Mucosa of descending colon (tissue), 3 donors: ENCODE measurements around the gene LTO1. TPM values are rescaled to one million over a fixed set of nuclear protein-coding genes. Genes with fewer than 3 reads are reported as not detected.

ENCODE experiments used
- ATAC-seq: fragments of 200-7000 bp; cut with Tn5 transposase; one replicate; pipeline ENCODE4 v1.9.1; 2020; ENCODE audit warnings: mild to moderate bottlenecking, moderate library complexity
- DNase-seq, 3 donors: peaks; one replicate each; pipeline ENCODE4 v3.0.0-alpha.2; 2020
- H3K36me3 ChIP-seq: fragments of 200-600 bp; one replicate; pipeline ENCODE4 v1.8.0; 2021; ENCODE audit warnings: low read depth, mild to moderate bottlenecking
- H3K4me1 ChIP-seq: fragments of 200-600 bp; one replicate; pipeline ENCODE4 v1.8.0; 2021; ENCODE audit warnings: low read depth, mild to moderate bottlenecking
- H3K4me3 ChIP-seq: fragments of 200-600 bp; one replicate; pipeline ENCODE4 v1.8.0; 2021; ENCODE audit warnings: mild to moderate bottlenecking
- H3K9me3 ChIP-seq: fragments of 200-600 bp; one replicate; pipeline ENCODE4 v1.8.0; 2021; ENCODE audit warnings: mild to moderate bottlenecking
- intact Hi-C, 2 donors: fragments of 100-400 bp; cut with DNase I in 1 of 2; cut with micrococcal nuclease in 1 of 2; formaldehyde crosslinking; loops; one replicate each; pipeline versions ENCODE4 v1.11.0 to v1.11.1; 2022; cut with DNase I, micrococcal nuclease
- total RNA-seq, 3 donors: library from RNA; stranded (reverse); fragmentation: NEBNext Ultra II Directional in 2 of 3; extraction: Animal tissue kit (Norgen Biotek cat#: 25700) in 2 of 3; gene quantifications; one replicate each; pipeline versions ENCODE4 v1.2.1 to v1.2.4, GENCODE V29; 2021 to 2023
- TF ChIP-seq, protein P1 (sequence below): fragments of 200-600 bp; IDR thresholded peaks from one replicate; pipeline ENCODE4 v1.8.0; 2022; ENCODE audit warnings: antibody characterized with exemption, mild to moderate bottlenecking
- donor health status: DM: no; HTN: no; CAD: no; lungs with moderate emphysema.
- donor health status: DM: no; HTN: no; CAD: no.
- donor health status: DM: no; HTN: yes; CAD: no.

The LTO1 gene
- total RNA-seq, 3 donors from 2014 or later = 21.8 to 30.5 (median 22.4) TPM

DNA sequence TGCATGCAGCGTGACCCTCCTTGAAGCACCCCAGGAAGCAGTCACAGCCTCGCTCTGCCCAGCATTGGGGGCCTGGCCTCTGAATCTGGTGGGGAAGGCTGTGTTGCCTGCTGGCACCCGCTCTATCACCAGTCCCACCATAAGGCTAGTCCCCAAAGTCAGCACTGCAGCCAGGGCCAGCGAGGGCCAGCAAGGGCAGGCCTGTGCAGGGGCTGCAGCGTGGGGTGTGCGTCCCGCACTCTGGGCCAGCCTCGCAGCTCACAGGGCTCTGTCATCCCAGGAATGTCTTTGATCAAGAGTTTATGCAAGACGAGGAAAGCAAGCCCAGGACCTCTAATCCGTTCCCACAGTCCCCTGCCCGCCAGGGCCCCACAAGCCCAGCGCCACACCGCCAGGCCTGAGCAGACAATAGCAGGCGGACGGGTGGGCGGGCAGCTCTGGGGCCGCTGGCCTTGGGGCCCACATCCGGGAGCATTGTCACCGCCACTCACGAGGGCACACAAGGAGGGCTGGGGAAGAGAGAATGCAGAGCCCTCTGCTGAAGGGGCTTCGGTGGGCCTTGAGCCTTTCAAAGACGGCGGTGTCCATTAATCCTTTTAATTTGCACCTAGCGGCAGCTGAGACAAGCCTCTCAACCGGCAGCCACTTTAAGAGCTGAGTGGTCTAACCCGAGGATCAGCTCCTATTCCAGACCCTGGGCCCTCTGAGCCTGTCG lies 17.1 kb downstream of the LTO1 start:
- intact Hi-C loops = no loop called here
- no peak overlapping the region for H3K4me3 ChIP-seq
- DNase-seq = peak in 2 of 3 donors; percentile 18 to 35
- H3K36me3 ChIP-seq = no peaks in the 10 kb centered on the region
- ATAC-seq = no peak
- H3K9me3 ChIP-seq = no peaks in the 10 kb centered on the region
- TF ChIP-seq, protein P1, sequence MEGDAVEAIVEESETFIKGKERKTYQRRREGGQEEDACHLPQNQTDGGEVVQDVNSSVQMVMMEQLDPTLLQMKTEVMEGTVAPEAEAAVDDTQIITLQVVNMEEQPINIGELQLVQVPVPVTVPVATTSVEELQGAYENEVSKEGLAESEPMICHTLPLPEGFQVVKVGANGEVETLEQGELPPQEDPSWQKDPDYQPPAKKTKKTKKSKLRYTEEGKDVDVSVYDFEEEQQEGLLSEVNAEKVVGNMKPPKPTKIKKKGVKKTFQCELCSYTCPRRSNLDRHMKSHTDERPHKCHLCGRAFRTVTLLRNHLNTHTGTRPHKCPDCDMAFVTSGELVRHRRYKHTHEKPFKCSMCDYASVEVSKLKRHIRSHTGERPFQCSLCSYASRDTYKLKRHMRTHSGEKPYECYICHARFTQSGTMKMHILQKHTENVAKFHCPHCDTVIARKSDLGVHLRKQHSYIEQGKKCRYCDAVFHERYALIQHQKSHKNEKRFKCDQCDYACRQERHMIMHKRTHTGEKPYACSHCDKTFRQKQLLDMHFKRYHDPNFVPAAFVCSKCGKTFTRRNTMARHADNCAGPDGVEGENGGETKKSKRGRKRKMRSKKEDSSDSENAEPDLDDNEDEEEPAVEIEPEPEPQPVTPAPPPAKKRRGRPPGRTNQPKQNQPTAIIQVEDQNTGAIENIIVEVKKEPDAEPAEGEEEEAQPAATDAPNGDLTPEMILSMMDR = no peak
- no peaks in the 10 kb centered on the region for H3K4me1 ChIP-seq

DNA sequence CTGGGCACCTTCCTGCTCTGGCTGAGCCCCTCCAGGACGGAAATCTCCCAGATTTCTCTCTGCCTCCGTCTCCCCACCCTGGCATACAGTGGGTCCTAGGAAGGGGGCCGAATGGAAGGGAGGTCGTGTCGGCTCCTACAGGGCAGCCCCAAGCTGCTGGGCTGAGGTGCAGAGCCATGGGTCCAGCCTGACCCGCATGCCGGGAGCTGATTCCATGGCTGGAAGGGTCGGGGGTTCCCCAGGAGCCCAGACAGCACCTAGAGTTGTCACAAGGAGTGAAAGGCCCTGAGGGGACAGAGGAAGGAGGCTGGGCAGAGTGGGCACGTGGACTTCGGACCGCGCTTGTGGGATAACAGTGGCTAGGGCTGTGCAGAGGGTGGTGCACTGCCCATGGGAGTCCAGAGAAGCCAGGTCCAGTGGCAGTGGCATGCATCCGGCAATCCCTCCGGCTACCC lies 17.7 kb downstream of the LTO1 start:
- intact Hi-C loops = no loop called here

DNA sequence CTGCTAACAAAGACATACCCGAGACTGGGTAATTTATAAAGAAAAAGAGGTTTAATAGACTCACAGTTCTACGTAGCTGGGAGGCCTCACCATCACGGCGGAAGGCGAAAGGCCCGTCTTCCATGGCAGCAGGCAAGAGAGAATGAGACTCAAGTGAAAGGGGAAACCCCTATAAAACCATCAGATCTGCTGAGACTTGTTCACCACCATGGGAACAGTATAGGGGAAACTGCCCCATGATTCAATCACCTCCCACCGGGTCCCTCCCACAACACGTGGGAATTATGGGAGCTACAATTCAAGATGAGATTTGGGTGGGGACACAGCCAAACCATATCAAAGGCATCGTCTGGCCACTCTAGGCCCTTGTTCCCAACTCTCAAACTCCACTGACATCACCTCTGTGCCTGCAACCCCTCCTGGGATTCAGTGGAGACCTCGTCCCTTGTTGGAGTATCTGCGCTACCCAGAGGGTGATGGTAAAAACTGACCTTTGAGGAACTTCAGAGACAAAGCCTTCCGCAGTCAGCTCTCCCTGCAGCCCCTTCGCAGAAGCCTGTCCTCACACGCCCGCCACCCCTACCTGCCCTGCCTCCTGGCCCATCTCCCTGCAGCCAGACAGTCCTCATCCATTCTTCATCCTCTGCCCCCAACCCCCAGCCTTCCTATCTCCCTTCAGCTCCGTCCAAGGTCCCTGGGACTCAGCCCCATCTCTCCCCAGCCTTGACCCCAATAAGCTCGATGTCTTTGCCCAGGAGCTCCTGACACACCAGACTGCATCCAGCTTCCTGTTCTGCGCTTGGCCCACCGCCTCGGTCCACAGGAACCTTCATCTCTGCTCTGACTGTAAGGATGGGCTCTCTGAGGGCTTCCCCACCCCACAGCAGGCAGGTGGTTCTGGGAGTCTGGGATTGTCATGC lies 18.4 kb downstream of the LTO1 start:
- no peaks in the 10 kb centered on the region for H3K36me3 ChIP-seq
- intact Hi-C loops = no loop called here
- H3K9me3 ChIP-seq = no peaks in the 10 kb centered on the region
- no peaks in the 10 kb centered on the region for H3K4me1 ChIP-seq
- no peak for ATAC-seq
- TF ChIP-seq, protein P1 = no peak
- peak in 2 of 3 donors; percentile 12 to 20 for DNase-seq
- no peak overlapping the region for H3K4me3 ChIP-seq

More for the DNA sequence above, 17.7 kb downstream of the LTO1 start:
- Histone ChIP-seq H3K4me1 (no peaks in the 10 kb centered on the region), H3K4me3 (no peak overlapping the region), H3K36me3 (no peaks in the 10 kb centered on the region), H3K9me3 (no peaks in the 10 kb centered on the region)
- ATAC-seq (no peak), DNase-seq (peak in 2 of 3 donors; percentile 15 to 29)
- TF ChIP-seq, protein P1 = no peak

DNA sequence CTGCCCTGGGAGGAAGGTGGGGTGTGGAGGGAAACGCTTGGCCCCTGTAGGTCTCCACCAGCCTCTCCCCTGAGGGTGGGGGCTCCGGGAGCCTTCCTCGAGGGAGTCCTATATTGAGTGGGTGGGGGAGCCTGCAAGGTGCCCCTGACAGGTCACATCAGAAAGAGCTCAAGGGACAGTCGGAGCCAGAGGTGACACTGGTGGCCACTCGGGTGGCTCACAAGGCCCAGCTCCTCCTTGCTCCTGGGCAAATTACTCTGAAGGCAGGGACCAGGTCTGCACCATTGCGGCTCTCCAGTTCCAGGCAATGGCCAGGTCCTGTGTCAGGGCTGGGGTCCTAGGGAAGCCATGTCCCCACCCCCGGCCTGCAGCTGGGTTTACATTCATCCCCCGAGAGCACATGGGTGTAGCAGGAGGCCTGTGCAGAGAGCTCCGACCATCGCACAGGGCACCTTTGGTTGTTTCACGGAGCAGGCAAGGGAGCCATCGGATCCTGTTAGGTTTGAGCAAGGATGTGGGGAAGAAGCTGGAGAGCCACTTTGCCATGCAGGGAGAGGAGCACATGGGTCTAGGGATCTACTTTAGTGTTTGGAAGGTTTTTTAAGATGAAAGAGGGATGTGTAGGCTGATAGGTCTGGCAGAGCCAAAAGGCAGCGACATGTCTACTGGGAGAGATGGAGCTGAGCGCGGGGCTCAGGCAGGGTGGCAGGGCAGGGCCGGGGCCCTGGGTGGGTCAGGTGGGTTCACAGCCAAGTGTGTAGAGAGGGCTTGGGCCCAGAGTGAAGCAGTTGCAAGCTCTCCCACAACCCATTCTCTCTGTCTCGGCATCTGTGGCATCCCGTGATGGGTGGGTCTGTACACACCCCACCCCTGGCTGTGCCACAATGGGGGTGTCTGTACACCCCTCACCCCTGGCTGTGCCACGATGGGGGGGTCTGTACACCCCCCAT lies 19.4 kb downstream of the LTO1 start:
- no peak for ATAC-seq
- intact Hi-C loops = no loop called here
- H3K36me3 ChIP-seq = no peaks in the 10 kb centered on the region
- no peaks in the 10 kb centered on the region for H3K9me3 ChIP-seq
- no peak overlapping the region for H3K4me3 ChIP-seq
- TF ChIP-seq, protein P1 = no peak
- DNase-seq = peak in 2 of 3 donors; percentile 17 to 34
- no peaks in the 10 kb centered on the region for H3K4me1 ChIP-seq
